OCI-LY3 (cell line): ENCODE results near the gene CHAC1.

Source experiments
- H2AFZ ChIP-seq: fragments of 200-600, 300-600 bp; shearing (Covaris generic); 2 replicates; pipeline ENCODE4 v1.6.0; 2014; ENCODE audit warnings: antibody characterized with exemption, low read depth, low read length
- H3K27ac ChIP-seq: fragments of 200-600, 300-600 bp; sonication (generic); 2 replicates; pipeline ENCODE4 v1.5.1; 2014; ENCODE audit warnings: mild to moderate bottlenecking, low read length, moderate library complexity, mixed read lengths
- H3K27me3 ChIP-seq: fragments of 200-600, 300-600 bp; sonication (generic); 2 replicates; pipeline ENCODE4 v1.6.1; 2014; ENCODE audit warnings: low read depth, low read length, mixed read lengths
- H3K36me3 ChIP-seq: fragments of 200-600, 300-600 bp; sonication (generic); replicated peaks from 2 replicates; pipeline ENCODE3; 2014; ENCODE audit warnings: low read depth, low read length, mixed read lengths
- H3K4me1 ChIP-seq: fragments of 300-600, 200-600 bp; sonication (generic); 2 replicates; pipeline ENCODE4 v1.6.1; 2014; ENCODE audit warnings: low read length, mixed read lengths
- H3K4me2 ChIP-seq: fragments of 200-600, 300-600 bp; sonication (generic); 2 replicates; pipeline ENCODE4 v1.6.1; 2014; ENCODE audit warnings: low read length, mixed read lengths
- H3K4me3 ChIP-seq: fragments of 300-600, 200-600 bp; sonication (generic); 2 replicates; pipeline ENCODE4 v1.5.1; 2014; ENCODE audit warnings: antibody characterized with exemption, mild to moderate bottlenecking, low read length, moderate library complexity
- H3K79me2 ChIP-seq: fragments of 300-600, 200-600 bp; shearing (Covaris generic); 2 replicates; pipeline ENCODE4 v1.6.1; 2014; ENCODE audit warnings: mild to moderate bottlenecking, low read length, mixed read lengths
- H3K9ac ChIP-seq: fragments of 300-600, 200-600 bp; shearing (Covaris generic); 2 replicates; pipeline ENCODE4 v1.6.0; 2014; ENCODE audit warnings: mild to moderate bottlenecking, low read length, moderate library complexity
- H3K9me3 ChIP-seq: fragments of 200-600, 300-600 bp; shearing (Covaris generic); 2 replicates; pipeline ENCODE4 v1.6.1; 2014; ENCODE audit warnings: low read length, mixed read lengths; ENCODE audit not compliant: insufficient read depth
- H4K20me1 ChIP-seq: fragments of 200-600, 300-600 bp; sonication (generic); 2 replicates; pipeline ENCODE4 v1.6.1; 2016; ENCODE audit warnings: low read length, mixed read lengths; ENCODE audit not compliant: insufficient read depth
- CTCF ChIP-seq: fragments of 200-600, 300-600 bp; sonication (generic); IDR thresholded peaks from 2 replicates; pipeline ENCODE4 v1.5.1; 2014; ENCODE audit warnings: antibody characterized with exemption, low read length, low read depth
- EZH2phosphoT487 ChIP-seq: fragments of 200-600 bp; shearing (Covaris generic); IDR thresholded peaks from 2 replicates; pipeline ENCODE4 v1.6.1; 2018; ENCODE audit warnings: antibody characterized with exemption, mixed run types, low read depth

CHAC1 gene

GRCh38 chr15:40936709-40937666 is 16.3 kb upstream of the CHAC1 start:
- H3K27me3 ChIP-seq = no peaks in the 10 kb centered on the region
- TF ChIP-seq EZH2phosphoT487 (no peak), CTCF (no peak)
- H3K4me3 ChIP-seq = no peak overlapping the region
- H3K4me2 ChIP-seq = no peak overlapping the region
- H3K27ac ChIP-seq = no peak overlapping the region
- H4K20me1 ChIP-seq = no peaks in the 10 kb centered on the region
- H3K9ac ChIP-seq = no peak overlapping the region
- H3K79me2 ChIP-seq = no peaks in the 10 kb centered on the region
- H3K36me3 ChIP-seq = no peaks in the 10 kb centered on the region
- no peak overlapping the region for H2AFZ ChIP-seq
- peaks cover 34% of the 10 kb centered on the region for H3K4me1 ChIP-seq
- no peaks in the 10 kb centered on the region for H3K9me3 ChIP-seq

DNA sequence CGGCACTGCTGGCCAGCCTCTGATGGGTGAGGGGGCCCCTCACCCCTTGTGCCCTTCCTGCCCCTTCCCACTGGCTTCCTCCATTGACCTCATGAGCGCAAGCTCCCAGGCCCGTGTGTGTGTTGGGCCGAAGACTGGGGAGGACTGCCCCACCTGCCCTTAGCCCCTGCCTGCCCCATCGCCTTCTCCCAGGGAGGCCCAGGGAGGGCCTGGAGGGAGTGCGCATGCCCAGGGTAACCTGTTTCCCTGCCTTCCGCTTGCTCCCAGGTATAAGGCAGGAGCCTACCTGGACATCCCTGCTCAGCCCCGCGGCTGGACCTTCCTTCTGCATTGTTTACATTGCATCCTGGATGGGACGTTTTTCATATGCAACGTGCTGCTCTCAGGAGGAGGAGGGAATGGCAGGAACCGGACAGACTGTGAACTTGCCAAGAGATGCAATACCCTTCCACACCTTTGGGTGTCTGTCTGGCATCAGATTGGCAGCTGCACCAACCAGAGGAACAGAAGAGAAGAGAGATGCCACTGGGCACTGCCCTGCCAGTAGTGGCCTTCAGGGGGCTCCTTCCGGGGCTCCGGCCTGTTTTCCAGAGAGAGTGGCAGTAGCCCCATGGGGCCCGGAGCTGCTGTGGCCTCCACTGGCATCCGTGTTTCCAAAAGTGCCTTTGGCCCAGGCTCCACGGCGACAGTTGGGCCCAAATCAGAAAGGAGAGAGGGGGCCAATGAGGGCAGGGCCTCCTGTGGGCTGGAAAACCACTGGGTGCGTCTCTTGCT is 15.3 kb upstream of the CHAC1 start:
- Histone ChIP-seq H3K9me3 (no peaks in the 10 kb centered on the region), H3K9ac (no peak overlapping the region), H3K4me2 (no peak overlapping the region), H3K79me2 (no peaks in the 10 kb centered on the region), H3K4me1 (peaks cover 31% of the 10 kb centered on the region), H3K36me3 (no peaks in the 10 kb centered on the region), H3K4me3 (no peak overlapping the region), H2AFZ (no peak overlapping the region), H3K27ac (no peak overlapping the region), H3K27me3 (no peaks in the 10 kb centered on the region), H4K20me1 (no peaks in the 10 kb centered on the region)
- no peak for TF ChIP-seq EZH2phosphoT487
- TF ChIP-seq CTCF = peak; percentile 31

DNA sequence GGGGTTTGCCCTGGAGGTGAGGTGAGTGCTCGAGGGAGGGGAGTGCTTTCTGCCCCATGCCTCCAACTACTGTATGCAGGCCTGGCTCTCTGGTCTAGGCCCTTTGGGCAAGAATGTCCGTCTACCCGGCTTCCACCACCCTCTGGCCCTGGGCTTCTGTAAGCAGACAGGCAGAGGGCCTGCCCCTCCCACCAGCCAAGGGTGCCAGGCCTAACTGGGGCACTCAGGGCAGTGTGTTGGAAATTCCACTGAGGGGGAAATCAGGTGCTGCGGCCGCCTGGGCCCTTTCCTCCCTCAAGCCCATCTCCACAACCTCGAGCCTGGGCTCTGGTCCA is 14.8 kb upstream of the CHAC1 start:
- Histone ChIP-seq H3K27ac (no peak overlapping the region), H2AFZ (no peak overlapping the region), H3K27me3 (no peaks in the 10 kb centered on the region), H3K9ac (no peak overlapping the region), H3K4me1 (peaks cover 29% of the 10 kb centered on the region), H3K36me3 (no peaks in the 10 kb centered on the region), H3K9me3 (no peaks in the 10 kb centered on the region), H4K20me1 (no peaks in the 10 kb centered on the region), H3K79me2 (no peaks in the 10 kb centered on the region), H3K4me3 (no peak overlapping the region), H3K4me2 (no peak overlapping the region)
- TF ChIP-seq EZH2phosphoT487 (no peak), CTCF (no peak)

DNA sequence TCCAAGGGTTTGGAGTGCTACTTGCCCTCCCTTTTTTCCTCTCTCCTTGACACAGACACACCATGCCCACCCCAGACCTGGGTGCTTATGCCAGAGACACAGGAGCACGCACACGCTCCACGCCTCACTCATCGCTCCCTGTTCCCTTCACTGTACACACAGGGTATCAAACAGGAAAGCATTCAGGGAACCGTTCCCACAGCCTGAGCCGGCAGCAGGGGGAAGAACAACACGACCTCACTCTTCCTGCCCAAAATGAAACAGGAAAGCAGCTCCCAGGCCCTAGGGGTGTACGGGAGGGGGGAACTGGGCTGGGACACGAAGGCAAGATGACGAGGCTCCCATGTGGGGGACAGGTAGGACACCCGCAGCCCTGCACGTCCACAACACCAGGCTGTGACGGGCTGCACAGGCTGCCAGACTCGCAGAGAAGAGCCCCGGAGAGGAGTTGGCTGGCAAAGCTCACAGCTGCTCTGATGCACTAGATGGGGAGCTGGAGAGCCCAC is 12.9 kb upstream of the CHAC1 start:
- Histone ChIP-seq H3K4me2 (peak overlapping the region; percentile 87), H3K9ac (peak overlapping the region; percentile 87; the same call in 1 of the 2 replicates), H3K27me3 (no peaks in the 10 kb centered on the region), H3K79me2 (no peaks in the 10 kb centered on the region), H3K4me3 (peak overlapping the region; percentile 87), H3K36me3 (no peaks in the 10 kb centered on the region), H2AFZ (peak overlapping the region; percentile 80), H4K20me1 (no peaks in the 10 kb centered on the region), H3K9me3 (no peaks in the 10 kb centered on the region), H3K27ac (no peak overlapping the region), H3K4me1 (peaks cover 28% of the 10 kb centered on the region)
- TF ChIP-seq CTCF = no peak
- no peak for TF ChIP-seq EZH2phosphoT487
